NK-92 treated with Interleukin-12 subunit alpha and Interleukin-12 subunit beta, amount 100 ng/mL, for 24 hours (cell line): Measurements from ENCODE around the gene ADCY2.

Experiments used
- DNase-seq: peaks from one replicate; lab custom pipeline; 2025; lab: John Stamatoyannopoulos, UW

The ADCY2 gene

GRCh38 chr5:7668161-7668560 lies 272.2 kb downstream of the ADCY2 start:
- no peak for DNase-seq

- DNase-seq = no peak
Observed at GRCh38 chr5:7668627-7669026, 272.7 kb downstream of the ADCY2 start.

DNA sequence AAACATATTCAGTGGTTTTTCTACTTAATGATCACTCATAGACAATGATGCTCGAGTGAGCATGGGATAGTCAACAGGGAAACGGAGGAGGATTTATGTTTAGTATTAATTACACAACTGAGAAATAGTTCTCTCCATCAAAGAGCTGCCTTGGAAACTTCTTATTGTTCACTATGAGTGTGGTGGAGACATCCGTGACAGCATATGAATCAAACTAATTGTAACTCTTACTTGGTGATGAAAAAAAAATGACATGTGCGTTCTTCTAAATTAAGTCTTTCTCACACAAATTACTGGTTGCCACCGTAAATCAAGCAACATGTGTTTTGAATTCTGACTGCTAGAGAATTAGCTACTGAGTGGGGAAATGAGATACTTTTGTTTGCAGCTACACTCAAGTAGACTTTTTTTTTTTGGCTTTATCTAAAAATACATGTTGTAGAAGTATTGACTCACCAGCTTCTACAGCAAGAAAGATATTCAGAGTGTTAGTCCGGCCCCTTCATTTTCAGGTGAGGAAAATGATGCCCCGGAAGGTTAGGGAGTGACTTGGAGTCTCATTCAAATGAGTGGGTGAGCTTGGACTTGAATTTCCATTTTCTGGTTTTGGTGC lies 275.5 kb downstream of the ADCY2 start:
- no peak for DNase-seq

DNA sequence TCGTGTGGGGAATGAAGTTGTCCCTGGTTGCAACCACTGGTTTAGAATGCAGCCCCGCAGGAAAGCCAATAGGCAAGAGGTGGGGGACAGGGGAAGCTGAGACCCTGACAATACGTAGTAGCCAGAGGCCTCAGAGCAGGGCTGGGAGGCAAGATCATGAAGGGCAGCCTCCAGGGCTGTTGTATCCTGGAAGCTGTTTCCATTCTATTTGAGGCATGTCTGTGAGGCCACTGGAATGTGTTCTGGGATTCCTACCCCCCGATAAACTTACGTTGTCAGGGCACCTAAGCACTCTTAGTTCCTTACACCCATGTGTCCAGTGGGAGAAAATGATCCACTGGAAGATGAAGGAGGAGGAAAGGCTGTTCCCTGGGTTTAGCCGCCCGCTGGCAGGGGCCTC lies 277.7 kb downstream of the ADCY2 start:
- no peak for DNase-seq

DNA sequence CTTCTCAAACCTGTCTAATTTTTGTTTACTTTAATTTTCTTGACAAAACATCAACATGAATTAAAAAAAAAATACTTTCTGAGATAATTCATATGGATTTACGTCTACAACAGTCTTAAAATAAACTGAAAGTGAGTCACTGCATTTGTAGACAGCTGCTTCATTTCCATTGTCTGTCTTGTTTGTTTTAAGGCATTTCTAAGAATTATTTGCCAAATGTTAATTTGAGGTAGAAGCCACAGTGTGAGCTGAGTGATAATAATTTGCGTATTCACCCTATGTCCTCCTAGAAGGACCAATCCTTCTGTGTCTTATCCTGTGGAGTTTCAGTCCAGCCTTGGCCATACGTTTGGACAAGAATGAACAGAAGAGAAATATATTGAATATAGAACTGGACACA lies 280.5 kb downstream of the ADCY2 start:
- DNase-seq = no peak

DNA sequence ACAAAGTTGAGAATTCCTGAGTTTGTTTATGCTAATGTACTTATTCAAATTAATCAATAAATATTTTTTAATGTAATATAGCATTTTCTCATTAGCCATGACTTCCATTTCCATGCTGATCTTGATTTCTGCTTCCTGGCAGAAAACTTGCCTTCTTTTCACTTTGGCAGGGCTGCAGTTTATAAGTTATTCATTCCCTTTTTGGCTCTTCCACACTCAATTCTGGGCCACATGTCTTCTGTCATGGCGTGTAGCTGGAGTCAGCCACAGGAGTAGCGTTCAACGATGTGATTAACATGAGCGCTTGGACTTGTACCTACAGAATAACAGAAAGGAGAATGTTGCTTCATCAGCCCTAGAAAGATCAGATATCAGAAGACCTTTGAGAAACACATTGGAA lies 282.1 kb downstream of the ADCY2 start:
- DNase-seq = no peak

DNA sequence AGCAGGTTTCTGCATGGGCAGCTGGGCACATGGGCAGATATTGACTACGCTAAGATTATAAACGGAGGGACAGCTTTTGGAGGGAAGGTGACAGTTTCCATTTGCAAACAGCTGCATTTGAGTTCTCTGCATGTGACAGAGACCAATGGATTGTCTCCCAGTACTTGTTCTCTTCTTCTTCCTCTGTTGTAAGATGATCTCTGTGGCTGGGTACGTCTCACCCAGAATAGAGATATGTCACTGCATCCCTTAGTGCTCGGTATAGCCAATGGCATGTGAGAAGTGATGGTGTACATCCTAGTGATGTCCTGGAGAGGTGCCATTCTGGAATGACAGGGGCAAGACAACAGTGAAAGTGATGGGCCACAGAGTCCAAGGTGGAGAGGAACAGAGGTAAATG lies 283.7 kb downstream of the ADCY2 start:
- no peak for DNase-seq

- DNase-seq = no peak
Observed at GRCh38 chr5:7680260-7680659, 284.3 kb downstream of the ADCY2 start.

GRCh38 chr5:7682379-7682778 lies 286.4 kb downstream of the ADCY2 start:
- no peak for DNase-seq

- no peak for DNase-seq
Observed at GRCh38 chr5:7683753-7684152, 287.8 kb downstream of the ADCY2 start.

GRCh38 chr5:7684826-7685225 lies 288.9 kb downstream of the ADCY2 start:
- no peak for DNase-seq

DNA sequence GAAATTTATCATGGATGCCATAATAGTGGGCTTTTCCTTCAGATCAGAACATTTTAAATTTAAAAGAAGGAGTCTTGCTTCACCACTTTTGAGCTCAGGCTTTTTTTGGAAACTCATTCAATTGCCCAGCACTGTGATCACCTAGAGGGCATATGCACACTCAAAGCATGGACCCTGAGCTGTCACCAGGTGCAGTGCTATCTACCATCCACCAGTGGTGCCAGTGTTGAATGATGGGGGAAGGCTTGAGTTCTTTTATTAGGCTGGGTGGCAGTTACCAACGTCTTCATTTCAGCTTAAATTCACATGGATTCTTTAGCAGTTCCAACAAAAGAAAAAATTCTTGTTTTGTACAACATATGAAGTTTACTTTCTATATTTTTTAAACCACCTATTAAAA lies 290.9 kb downstream of the ADCY2 start:
- no peak for DNase-seq

DNA sequence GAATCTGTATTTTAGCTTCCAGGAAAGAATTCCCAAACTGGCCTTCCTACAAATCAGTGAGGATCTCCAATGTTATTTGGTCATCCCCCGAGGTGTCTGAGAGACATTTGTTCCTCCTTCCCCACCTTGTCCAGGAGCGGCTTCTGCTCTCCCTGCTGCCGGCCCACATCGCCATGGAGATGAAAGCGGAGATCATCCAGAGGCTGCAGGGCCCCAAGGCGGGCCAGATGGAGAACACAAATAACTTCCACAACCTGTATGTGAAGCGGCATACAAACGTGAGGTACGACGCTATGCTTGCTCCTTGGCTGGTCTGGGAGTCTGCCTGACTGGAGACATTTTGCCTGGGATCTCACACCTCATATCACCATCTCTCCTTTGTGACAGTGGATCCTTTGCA lies 294.6 kb downstream of the ADCY2 start:
- no peak for DNase-seq

DNA sequence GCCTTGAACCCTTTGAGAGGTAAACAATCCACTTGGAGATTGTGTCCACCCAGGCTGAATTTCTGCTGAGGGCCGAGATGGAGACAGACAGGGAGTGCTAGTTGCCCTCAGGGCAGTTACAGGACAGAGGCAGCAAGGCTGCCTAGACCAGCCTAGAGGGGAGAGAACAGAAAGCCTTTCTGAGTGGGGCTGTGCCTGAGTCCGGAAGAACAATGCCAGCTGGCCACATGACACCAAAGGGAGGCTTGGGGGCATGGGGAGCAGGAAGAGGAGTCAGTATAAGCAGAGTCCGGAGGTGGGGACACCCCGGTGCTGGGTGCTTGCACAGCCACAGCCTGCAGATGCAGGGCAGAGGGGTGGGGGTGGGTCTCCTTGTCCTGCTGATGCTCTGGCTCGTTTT lies 309.3 kb downstream of the ADCY2 start:
- DNase-seq = no peak

DNA sequence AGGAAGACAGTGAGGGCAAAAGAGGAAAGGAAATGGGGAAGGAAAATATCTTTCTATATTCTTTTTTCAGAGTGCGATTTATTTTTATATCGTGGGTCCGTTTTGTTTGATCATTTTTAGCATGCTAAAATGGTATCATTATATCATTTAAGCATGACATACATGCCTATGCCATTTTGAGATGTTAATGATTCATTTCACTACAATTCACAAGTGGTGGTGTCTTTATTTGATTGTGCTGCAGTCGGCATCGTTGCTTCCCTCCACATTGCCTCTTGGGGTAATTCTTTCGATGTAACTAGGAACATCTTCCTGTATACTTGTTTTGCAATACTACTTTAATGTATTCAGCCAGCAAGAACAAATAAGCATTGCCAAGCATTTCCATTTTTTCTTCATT lies 309.8 kb downstream of the ADCY2 start:
- DNase-seq = no peak

DNA sequence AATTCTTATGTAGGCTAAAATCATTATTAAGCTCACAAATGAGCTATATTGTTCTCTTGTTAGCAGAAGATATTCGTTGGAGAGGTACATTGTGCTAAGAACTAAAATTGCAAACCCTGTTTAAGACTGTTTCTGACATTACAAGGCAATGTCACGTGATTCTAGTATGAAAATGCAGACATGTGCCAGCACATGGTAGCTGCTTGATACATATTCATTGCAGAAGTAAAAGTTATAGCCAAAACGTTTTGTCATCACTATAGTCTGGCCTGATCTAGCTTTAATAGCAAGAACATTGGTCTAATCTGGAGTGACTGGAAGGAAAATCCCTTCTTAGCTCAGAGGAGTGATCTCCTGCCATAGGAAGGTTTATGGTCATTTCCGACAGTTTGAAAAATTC lies 310.3 kb downstream of the ADCY2 start:
- no peak for DNase-seq

- no peak for DNase-seq
Observed at GRCh38 chr5:7714119-7714518, 318.2 kb downstream of the ADCY2 start.

DNA sequence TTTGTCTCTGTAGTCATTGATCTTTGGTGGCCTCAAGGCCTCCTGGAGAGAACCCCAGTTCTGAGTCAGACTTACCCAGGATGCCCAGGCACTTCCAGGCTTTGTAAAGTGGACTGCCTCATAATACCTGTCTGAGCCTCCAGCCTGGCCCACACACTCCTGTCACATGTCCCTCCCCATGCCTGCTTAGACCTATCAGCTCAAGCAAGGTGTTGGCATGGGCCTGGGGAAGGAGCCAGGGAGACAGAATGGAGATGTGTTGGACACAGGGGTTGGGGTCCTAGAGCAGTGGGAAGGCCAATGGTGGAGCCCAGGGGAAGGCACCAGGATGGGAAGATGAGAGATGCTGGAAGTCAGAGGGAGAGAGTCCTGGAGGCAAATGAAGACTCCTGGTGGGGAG lies 318.8 kb downstream of the ADCY2 start:
- no peak for DNase-seq

DNA sequence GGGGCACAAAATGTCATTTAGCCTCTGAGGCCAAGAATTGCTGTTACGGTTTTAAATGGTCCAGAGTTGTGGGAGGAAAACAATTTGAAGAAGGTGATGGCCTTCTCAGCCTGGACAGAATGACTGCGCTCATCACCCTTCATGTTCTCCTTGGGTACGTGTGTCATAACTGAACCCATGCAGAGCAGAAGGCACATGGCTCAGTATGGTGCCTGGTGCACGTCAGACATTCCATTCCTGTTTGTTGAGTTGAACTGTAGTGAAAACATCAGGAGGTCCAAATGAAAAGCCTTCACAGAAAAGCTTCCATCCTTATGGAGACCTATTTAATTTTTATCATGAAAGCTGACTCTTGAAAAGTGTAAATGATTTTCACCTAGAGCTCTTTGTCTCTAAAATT lies 321.8 kb downstream of the ADCY2 start:
- DNase-seq = no peak

DNA sequence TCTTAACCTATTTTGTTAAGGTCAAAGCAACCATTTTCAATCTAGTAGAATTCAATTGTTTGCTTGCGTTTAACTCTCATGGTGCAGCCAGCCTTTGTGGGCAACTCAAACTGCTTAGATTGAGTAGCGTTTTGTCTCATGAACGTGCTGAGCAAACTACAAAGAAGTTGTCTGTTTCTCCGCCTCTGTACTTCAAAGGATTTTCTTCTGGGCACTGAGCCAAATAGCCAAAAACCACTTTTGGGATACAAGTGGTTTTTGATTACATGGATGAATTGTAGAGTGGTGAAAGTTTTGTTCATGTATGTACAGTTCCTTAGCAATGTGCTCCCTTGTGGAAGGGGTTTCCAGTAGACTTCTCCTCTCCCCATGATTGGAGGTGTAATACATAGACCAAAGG lies 332.1 kb downstream of the ADCY2 start:
- no peak for DNase-seq

GRCh38 chr5:7741415-7742065 lies 345.6 kb downstream of the ADCY2 start:
- DNase-seq = no peak

DNA sequence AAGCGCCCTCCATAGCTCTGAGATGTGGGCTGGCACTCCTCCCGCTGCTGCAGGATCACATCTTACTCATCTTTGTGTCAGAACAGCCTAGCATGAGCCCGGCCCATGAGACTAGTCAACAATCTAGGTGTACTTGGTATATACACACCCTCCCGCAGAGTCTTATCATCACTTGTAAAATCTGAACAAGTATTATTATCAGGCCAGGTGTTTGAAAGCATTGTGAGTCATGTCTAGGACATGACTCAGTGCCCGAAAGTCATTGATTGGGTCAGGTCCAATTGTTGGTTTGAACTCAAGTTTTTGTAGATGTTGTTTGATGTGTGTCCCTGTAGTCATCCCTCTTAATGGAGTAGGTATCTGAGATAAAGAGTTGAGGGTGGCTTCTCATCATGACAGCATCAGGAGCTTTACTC lies 346.3 kb downstream of the ADCY2 start:
- no peak for DNase-seq

DNA sequence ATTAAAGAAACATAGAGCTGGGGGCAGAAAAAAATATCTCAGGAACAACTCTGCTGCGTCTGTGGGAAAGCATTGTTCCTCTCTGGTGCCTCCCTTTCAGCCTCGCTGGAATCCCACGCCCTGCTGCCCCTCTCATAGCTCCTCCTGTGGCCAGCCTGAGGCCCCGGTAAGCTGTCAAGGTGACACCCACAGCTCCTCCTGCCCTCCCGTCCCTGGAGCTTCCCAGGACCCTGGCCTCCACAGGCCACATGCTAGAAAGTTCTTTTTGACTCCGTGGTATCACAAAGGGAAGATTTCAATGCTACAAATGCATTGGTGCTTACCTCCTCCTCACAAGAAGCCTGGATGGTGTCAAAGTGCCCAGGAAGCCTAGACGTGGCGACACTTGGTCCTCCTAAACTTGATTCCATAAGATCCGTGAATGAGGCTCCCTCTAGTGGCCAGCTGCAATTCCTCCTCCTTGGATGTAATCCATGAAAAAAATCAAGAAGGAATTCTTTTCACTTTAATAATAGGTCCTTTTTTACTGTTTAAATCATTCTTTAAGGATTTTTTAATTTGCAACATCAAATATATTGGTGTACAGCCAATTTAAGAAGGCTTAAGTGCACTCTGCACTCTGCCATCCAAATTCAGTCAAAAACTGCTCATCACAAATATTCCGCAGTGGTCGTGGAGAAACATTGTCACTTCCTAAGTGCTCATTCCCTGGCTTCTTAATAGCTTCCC lies 350.1 kb downstream of the ADCY2 start:
- no peak for DNase-seq

GRCh38 chr5:7747728-7748127 lies 351.8 kb downstream of the ADCY2 start:
- no peak for DNase-seq
